ENCODE measurements around the gene P2RY4.

The P2RY4 gene

DNA sequence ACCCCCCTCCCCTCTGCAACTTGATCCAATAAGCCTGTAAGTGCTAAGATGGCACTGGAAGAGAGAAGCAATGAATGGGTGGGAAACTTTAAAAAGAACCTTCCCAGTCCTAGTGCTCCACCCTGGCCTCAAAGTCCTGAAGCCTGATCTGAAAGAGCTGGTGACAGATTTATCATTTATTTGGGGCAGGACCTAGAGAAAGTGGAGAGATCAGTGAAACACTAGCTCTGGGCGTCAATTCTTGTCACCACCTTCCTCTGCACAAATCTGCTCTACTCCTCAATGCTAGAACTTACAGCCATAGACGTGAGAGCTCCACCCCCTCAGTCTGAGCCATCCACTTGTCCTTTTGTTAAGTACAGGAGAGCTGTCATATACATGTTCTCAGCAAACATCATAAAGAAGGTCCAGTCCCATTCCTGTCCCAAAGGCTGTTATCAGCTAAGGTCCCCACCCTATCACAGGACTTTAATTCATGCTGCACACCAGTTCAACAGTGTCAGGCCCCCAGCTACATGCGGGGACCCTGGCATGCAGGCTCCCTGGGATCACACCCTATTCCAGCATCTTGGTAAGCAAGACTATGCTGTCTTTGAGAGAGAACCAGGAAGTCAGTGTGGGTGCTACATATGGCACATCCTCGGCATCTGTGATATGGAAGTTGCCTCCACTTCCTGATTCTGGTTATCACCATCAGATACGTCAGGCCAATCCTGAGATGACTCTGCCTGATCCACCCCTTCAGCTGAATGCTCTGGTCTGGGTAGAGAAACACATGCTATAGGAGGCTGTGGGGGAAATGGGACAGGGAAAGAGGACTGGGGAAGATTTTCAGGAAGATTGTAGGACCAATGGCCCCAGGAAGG, 2.3 kb downstream of the P2RY4 start:
- no peak for ATAC-seq

DNA sequence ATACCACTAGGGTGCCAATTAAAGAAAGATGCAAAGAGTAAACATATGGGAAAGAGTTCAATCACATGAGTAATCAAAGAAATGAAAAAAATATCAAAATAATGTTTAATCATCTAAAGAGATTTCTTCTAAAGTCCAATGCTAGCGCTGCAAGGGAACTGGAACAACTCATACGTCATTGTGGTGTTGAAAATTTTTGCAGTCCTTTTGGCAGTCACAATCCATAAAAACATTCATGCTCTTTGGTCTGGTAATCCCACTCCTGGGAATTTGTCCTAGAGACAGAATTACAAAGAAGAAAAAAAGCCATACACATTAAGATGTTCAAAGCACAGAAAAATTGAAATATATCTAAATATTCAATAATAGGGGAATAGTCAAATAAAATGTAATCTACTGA, 4.6 kb downstream of the P2RY4 start:
- no peak for TF ChIP-seq ZNF565 (CRISPR knock-in tag; conservative IDR thresholded peaks at IDR 0.05; ENCODE audit: low read depth)
- TF ChIP-seq CSDC2 (CRISPR knock-in tag; IDR thresholded peaks at IDR 0.05): no peak
- no peak for TF ChIP-seq ZNF8 (CRISPR knock-in tag; IDR thresholded peaks at IDR 0.05)
- no peak for TF ChIP-seq PATZ1 (CRISPR knock-in tag; IDR thresholded peaks at IDR 0.05; ENCODE audit: borderline replicate concordance)
- no peak for ATAC-seq

More for the DNA sequence above, 2.3 kb downstream of the P2RY4 start:
- TF ChIP-seq ZFP3 (CRISPR knock-in tag; IDR thresholded peaks at IDR 0.05) (no peak), RARB (CRISPR knock-in tag; IDR thresholded peaks at IDR 0.05) (no peak), PATZ1 (CRISPR knock-in tag; IDR thresholded peaks at IDR 0.05; ENCODE audit: borderline replicate concordance) (no peak), ZNF70 (CRISPR knock-in tag; IDR thresholded peaks at IDR 0.05) (no peak), GLIS3 (CRISPR knock-in tag; IDR thresholded peaks at IDR 0.05) (no peak), ESRRG (CRISPR knock-in tag; IDR thresholded peaks at IDR 0.05) (no peak), TOX (CRISPR knock-in tag; IDR thresholded peaks at IDR 0.05; ENCODE audit: borderline replicate concordance) (no peak), ZNF8 (CRISPR knock-in tag; IDR thresholded peaks at IDR 0.05) (no peak), ISL1 (CRISPR knock-in tag; IDR thresholded peaks at IDR 0.05) (no peak), ZC3H10 (CRISPR knock-in tag; IDR thresholded peaks at IDR 0.05) (no peak), BACH2 (CRISPR knock-in tag; IDR thresholded peaks at IDR 0.05; ENCODE audit: borderline replicate concordance) (no peak), PPARA (CRISPR knock-in tag; IDR thresholded peaks at IDR 0.05; ENCODE audit: borderline replicate concordance) (no peak), CSRNP3 (CRISPR knock-in tag; IDR thresholded peaks at IDR 0.05) (no peak), SNAI2 (CRISPR knock-in tag; IDR thresholded peaks at IDR 0.05) (no peak), TCF4 (CRISPR knock-in tag; IDR thresholded peaks at IDR 0.05; ENCODE audit: borderline replicate concordance) (no peak), ZNF565 (CRISPR knock-in tag; conservative IDR thresholded peaks at IDR 0.05; ENCODE audit: low read depth) (no peak)
- TF ChIP-seq, protein P1, sequence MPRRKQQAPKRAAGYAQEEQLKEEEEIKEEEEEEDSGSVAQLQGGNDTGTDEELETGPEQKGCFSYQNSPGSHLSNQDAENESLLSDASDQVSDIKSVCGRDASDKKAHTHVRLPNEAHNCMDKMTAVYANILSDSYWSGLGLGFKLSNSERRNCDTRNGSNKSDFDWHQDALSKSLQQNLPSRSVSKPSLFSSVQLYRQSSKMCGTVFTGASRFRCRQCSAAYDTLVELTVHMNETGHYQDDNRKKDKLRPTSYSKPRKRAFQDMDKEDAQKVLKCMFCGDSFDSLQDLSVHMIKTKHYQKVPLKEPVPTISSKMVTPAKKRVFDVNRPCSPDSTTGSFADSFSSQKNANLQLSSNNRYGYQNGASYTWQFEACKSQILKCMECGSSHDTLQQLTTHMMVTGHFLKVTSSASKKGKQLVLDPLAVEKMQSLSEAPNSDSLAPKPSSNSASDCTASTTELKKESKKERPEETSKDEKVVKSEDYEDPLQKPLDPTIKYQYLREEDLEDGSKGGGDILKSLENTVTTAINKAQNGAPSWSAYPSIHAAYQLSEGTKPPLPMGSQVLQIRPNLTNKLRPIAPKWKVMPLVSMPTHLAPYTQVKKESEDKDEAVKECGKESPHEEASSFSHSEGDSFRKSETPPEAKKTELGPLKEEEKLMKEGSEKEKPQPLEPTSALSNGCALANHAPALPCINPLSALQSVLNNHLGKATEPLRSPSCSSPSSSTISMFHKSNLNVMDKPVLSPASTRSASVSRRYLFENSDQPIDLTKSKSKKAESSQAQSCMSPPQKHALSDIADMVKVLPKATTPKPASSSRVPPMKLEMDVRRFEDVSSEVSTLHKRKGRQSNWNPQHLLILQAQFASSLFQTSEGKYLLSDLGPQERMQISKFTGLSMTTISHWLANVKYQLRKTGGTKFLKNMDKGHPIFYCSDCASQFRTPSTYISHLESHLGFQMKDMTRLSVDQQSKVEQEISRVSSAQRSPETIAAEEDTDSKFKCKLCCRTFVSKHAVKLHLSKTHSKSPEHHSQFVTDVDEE (CRISPR knock-in tag; IDR thresholded peaks at IDR 0.05): no peak

GRCh38 chrX:70254909-70255308, 5.1 kb downstream of the P2RY4 start:
- ATAC-seq: no peak
- TF ChIP-seq PPARA (CRISPR knock-in tag; IDR thresholded peaks at IDR 0.05; ENCODE audit: borderline replicate concordance) (no peak), GLIS3 (CRISPR knock-in tag; IDR thresholded peaks at IDR 0.05) (no peak), ZNF565 (CRISPR knock-in tag; conservative IDR thresholded peaks at IDR 0.05; ENCODE audit: low read depth) (no peak), CSRNP3 (CRISPR knock-in tag; IDR thresholded peaks at IDR 0.05) (no peak), PATZ1 (CRISPR knock-in tag; IDR thresholded peaks at IDR 0.05; ENCODE audit: borderline replicate concordance) (no peak), ZFP3 (CRISPR knock-in tag; IDR thresholded peaks at IDR 0.05) (no peak)
- TF ChIP-seq, protein P2, sequence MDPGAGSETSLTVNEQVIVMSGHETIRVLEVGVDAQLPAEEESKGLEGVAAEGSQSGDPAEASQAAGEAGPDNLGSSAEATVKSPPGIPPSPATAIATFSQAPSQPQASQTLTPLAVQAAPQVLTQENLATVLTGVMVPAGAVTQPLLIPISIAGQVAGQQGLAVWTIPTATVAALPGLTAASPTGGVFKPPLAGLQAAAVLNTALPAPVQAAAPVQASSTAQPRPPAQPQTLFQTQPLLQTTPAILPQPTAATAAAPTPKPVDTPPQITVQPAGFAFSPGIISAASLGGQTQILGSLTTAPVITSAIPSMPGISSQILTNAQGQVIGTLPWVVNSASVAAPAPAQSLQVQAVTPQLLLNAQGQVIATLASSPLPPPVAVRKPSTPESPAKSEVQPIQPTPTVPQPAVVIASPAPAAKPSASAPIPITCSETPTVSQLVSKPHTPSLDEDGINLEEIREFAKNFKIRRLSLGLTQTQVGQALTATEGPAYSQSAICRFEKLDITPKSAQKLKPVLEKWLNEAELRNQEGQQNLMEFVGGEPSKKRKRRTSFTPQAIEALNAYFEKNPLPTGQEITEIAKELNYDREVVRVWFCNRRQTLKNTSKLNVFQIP (CRISPR knock-in tag; IDR thresholded peaks at IDR 0.05; ENCODE audit: borderline replicate concordance, low read depth): no peak
- TF ChIP-seq, protein P1 (CRISPR knock-in tag; IDR thresholded peaks at IDR 0.05): no peak

Data from SK-N-SH treated with all-trans-retinoic acid at 6 μM for 48 hours (cell line).